GM12873 (cell line): Measurements from ENCODE around the gene COL23A1.

Experiments
- TF ChIP-seq, protein P1 (sequence below): IDR thresholded peaks from 2 replicates; pipeline ENCODE4 v1.5.1; 2012; ENCODE audit warnings: low read depth, mild to moderate bottlenecking, moderate library complexity, low read length, control low read depth; ENCODE audit not compliant: insufficient read depth; ENCODE audit errors: missing control alignments

The COL23A1 gene

DNA sequence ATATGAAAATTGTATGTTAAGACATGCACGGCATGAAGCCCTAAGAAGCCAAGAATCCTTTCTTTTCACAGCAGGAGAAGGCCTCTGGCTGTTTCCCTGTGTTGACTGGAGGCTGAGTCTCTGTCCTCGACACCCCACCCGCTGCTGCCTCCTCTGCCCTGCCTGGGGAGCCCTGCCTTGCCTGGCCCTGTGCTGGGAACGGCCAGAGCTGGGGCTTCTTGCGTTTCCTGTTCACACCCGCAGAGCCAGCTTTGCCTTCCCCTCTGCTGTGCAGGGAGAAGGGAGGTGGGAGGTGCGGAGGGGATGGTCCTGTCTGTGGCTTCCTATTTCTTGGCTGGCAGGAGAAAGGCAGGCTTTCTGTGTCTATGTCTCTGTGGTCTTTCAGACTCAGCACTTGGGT lies 396.2 kb downstream of the COL23A1 start:
- TF ChIP-seq, protein P1, sequence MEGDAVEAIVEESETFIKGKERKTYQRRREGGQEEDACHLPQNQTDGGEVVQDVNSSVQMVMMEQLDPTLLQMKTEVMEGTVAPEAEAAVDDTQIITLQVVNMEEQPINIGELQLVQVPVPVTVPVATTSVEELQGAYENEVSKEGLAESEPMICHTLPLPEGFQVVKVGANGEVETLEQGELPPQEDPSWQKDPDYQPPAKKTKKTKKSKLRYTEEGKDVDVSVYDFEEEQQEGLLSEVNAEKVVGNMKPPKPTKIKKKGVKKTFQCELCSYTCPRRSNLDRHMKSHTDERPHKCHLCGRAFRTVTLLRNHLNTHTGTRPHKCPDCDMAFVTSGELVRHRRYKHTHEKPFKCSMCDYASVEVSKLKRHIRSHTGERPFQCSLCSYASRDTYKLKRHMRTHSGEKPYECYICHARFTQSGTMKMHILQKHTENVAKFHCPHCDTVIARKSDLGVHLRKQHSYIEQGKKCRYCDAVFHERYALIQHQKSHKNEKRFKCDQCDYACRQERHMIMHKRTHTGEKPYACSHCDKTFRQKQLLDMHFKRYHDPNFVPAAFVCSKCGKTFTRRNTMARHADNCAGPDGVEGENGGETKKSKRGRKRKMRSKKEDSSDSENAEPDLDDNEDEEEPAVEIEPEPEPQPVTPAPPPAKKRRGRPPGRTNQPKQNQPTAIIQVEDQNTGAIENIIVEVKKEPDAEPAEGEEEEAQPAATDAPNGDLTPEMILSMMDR, result no peak

DNA sequence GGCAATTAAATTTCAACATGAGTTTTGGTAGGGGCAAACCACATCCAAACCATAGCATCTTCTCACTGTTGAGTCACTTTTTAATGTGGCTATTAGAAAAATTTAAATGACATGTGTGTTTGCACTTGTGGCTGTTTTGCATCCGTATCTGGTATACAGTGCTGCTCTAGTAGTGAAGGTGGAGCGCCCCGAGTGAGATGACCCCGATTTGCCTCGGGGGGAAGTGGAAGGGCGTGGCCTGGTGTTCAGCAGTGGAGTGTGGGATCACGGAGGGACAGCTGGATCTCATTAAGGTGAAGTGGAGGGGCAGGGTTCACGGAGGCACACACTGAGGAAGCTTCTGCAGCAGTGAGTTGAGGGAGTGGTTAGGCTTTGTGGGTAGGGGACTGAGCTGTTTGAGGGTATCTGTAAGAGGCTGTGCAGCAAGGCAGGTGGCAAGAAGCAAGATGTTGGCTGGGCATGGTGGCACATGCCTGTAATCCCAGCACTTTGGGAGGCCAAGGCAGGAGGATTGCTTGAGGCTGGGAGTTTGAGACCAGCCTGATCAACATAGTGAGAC lies 396.9 kb downstream of the COL23A1 start:
- TF ChIP-seq, protein P1, result no peak

DNA sequence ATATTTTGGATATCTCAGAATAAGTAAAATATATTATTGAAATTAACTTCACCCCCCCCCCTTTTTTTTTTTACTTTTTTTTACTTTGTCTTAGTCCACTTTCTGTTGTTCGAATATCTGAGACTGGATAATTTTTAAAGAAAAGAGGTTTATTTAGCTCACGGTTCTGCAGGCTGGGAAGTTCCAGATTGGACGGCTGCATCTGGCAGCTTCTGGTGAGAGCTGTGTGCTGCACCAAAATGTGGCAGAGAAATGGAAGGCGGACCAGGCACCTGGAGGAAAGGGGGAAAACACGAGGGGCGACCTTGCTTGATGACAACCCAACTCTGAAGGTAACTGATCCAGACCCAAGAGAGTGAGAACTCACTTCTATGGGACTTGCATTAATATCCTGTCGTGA lies 397.4 kb downstream of the COL23A1 start:
- TF ChIP-seq, protein P1, result no peak

DNA sequence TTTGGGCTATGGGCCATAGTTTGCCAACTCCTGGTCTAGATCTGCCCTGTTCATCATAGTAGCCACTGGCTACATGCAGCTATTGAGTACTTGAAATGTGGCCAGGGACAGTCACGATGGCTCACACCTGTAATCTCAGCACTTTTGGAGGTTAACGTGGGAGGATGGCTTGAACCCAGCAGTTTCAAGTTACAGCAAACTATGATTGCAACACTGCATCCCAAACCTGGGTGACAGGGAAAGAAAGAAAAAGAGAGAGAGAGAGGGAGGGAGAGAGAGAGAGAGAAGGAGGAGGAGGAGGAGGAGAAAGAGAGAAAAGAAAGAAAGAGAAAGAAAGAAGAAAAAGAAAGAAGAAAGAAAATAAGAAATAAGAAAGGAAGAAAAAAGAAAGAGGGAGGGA lies 397.9 kb downstream of the COL23A1 start:
- TF ChIP-seq, protein P1, result no peak

DNA sequence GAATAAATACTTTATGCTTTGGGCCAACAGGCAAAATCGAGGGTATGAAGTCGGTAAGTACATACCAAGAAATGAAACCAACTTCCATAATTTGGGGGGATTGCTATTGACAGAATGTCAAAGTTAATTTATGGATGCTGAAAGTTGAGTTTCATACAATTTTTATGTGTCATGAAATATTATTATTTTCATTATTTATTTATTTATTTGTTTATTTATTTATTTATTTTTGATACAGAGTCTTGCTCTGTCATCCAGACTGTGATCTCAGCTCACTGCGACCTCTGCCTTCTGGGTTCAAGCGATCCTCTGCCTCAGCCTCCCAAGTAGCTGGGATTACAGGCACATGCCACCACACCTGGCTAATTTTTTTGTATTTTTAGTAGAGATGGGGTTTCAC lies 398.5 kb downstream of the COL23A1 start:
- TF ChIP-seq, protein P1, result no peak

DNA sequence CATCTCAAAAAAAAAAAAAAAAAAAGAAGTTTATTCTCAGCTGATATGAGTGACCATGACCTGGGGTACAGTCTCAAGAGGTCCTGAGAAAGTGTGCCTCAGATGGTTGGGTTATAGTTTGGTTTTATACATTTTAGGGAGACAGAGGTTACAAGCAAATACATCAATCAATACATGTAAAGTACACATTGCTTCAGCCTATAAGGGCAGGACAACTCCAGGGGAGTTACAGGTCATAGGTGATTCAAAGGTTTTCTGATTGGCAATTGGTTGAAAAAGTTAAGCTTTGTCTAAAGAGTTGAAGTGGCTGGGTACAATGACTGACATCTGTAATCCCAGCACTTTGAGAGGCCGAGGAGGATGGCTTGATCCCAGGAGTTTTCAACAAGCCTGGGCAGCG lies 400.8 kb downstream of the COL23A1 start:
- TF ChIP-seq, protein P1, result no peak
